IMR-90 (cell line): Measurements from ENCODE around the gene AKAP6. TPM values are rescaled to one million over a fixed set of nuclear protein-coding genes. Genes with fewer than 3 reads are reported as not detected.

Source experiments
- ATAC-seq: fragments of 200-7000 bp; cut with Tn5 transposase; 2 replicates; pipeline ENCODE4 v1.9.1; 2020; ENCODE audit warnings: low read depth, mild to moderate bottlenecking, moderate library complexity
- BruUV-seq: library from RNA; stranded (reverse); fragments of 400-500 nt; replicated peaks from 2 replicates; lab custom pipeline; 2021; lab: Mats Ljungman, UMichigan
- CTCF ChIA-PET: fragments of 300-600 bp; formaldehyde crosslinking; extraction: SDS; loops from one replicate; lab custom pipeline; 2021; ENCODE audit warnings: antibody characterized with exemption; lab: Yijun Ruan, JAX
- POLR2A ChIA-PET: fragments of 300-600 bp; sonication (Branson Sonifier 250); formaldehyde crosslinking; loops from one replicate; lab custom pipeline; 2022; ENCODE audit warnings: antibody characterized with exemption; ENCODE audit not compliant: unreplicated experiment; lab: Charles Lee
- DNase-seq: peaks from one replicate; pipeline ENCODE4 v3.0.0; 2013
- H2AFZ ChIP-seq: replicated peaks from 2 replicates; pipeline ENCODE3; 2013; ENCODE audit warnings: low read length, mild to moderate bottlenecking; ENCODE audit not compliant: poor library complexity
- H2AK5ac ChIP-seq: 2 replicates; pipeline ENCODE4 v1.6.1; 2013; ENCODE audit warnings: low read depth, low read length, inconsistent platforms
- H2AK9ac ChIP-seq: replicated peaks from 2 replicates; pipeline ENCODE3; 2013; ENCODE audit warnings: mild to moderate bottlenecking, low read depth, low read length, moderate library complexity; ENCODE audit not compliant: poor library complexity
- H2BK120ac ChIP-seq: 2 replicates; pipeline ENCODE4 v1.6.1; 2013; ENCODE audit warnings: low read depth, low read length, inconsistent platforms
- H2BK15ac ChIP-seq: 3 replicates; pipeline ENCODE4 v1.6.1; 2013; ENCODE audit warnings: low read depth, low read length, inconsistent platforms
- H2BK20ac ChIP-seq: 2 replicates; pipeline ENCODE4 v1.6.1; 2013; ENCODE audit warnings: low read depth, mild to moderate bottlenecking, inconsistent platforms, low read length, moderate library complexity
- H2BK5ac ChIP-seq: 2 replicates; pipeline ENCODE4 v1.6.1; 2013; ENCODE audit warnings: mild to moderate bottlenecking, low read depth, low read length, inconsistent platforms; ENCODE audit not compliant: poor library complexity, severe bottlenecking
- H3K14ac ChIP-seq: replicated peaks from 2 replicates; pipeline ENCODE4 v1.6.1; 2013; ENCODE audit warnings: low read depth, low read length, inconsistent platforms
- H3K18ac ChIP-seq: 2 replicates; pipeline ENCODE4 v1.6.1; 2013; ENCODE audit warnings: low read depth, low read length, control low read depth
- H3K23ac ChIP-seq: 2 replicates; pipeline ENCODE4 v1.6.1; 2013; ENCODE audit warnings: low read depth, low read length, inconsistent platforms
- H3K27ac ChIP-seq: 2 replicates; pipeline ENCODE4 v1.5.1; 2013; ENCODE audit warnings: mild to moderate bottlenecking, control low read depth, low read length; ENCODE audit not compliant: insufficient read depth
- H3K27me3 ChIP-seq: 2 replicates; pipeline ENCODE4 v1.6.1; 2013; ENCODE audit warnings: low read length; ENCODE audit not compliant: control insufficient read depth, insufficient read depth
- H3K36me3 ChIP-seq: 2 replicates; pipeline ENCODE4 v1.6.1; 2013; ENCODE audit warnings: low read length, mixed read lengths; ENCODE audit not compliant: control insufficient read depth, insufficient read depth
- H3K4ac ChIP-seq: 2 replicates; pipeline ENCODE4 v1.6.1; 2013; ENCODE audit warnings: low read depth, low read length, inconsistent platforms
- H3K4me1 ChIP-seq: 2 replicates; pipeline ENCODE4 v1.6.1; 2013; ENCODE audit warnings: low read length, mixed read lengths; ENCODE audit not compliant: control insufficient read depth, insufficient read depth
- H3K4me2 ChIP-seq: 2 replicates; pipeline ENCODE4 v1.6.1; 2013; ENCODE audit warnings: low read depth, mild to moderate bottlenecking, control low read depth, low read length, moderate library complexity
- H3K4me3 ChIP-seq: 2 replicates; pipeline ENCODE4 v1.5.1; 2013; ENCODE audit warnings: low read depth, mild to moderate bottlenecking, control low read depth, low read length, moderate library complexity; ENCODE audit not compliant: insufficient read depth
- H3K56ac ChIP-seq: 2 replicates; pipeline ENCODE4 v1.6.1; 2013; ENCODE audit warnings: low read length, inconsistent platforms; ENCODE audit not compliant: insufficient read depth; ENCODE audit errors: extremely low read depth
- H3K79me1 ChIP-seq, 2 experiments: 2 replicates each; pipeline ENCODE4 v1.6.1; 2013; ENCODE audit warnings: low read length in 2 of 2, inconsistent platforms in 1 of 2, low read depth in 1 of 2
- H3K9ac ChIP-seq: 2 replicates; pipeline ENCODE4 v1.6.1; 2013; ENCODE audit warnings: low read depth, low read length, control low read depth
- H3K9me1 ChIP-seq: 2 replicates; pipeline ENCODE4 v1.6.1; 2013; ENCODE audit warnings: low read length, inconsistent platforms; ENCODE audit not compliant: insufficient read depth
- H3K9me3 ChIP-seq: 2 replicates; pipeline ENCODE4 v1.6.1; 2013; ENCODE audit warnings: low read length; ENCODE audit not compliant: control insufficient read depth, insufficient read depth
- H4K20me1 ChIP-seq: 2 replicates; pipeline ENCODE4 v1.6.1; 2013; ENCODE audit warnings: low read length, inconsistent platforms; ENCODE audit not compliant: insufficient read depth
- H4K5ac ChIP-seq: 2 replicates; pipeline ENCODE4 v1.6.1; 2013; ENCODE audit warnings: mild to moderate bottlenecking, low read depth, low read length, control low read depth
- H4K8ac ChIP-seq, 2 experiments: 2 replicates each; pipeline ENCODE4 v1.6.1; 2013; ENCODE audit warnings: low read depth in 2 of 2, low read length in 2 of 2, control low read depth in 1 of 2, inconsistent platforms in 1 of 2
- H4K91ac ChIP-seq: 2 replicates; pipeline ENCODE4 v1.6.1; 2013; ENCODE audit warnings: low read depth, low read length, inconsistent platforms; ENCODE audit not compliant: insufficient read depth
- CEBPB ChIP-seq: IDR thresholded peaks from 2 replicates; pipeline ENCODE4 v1.6.1; 2012; ENCODE audit warnings: low read depth, low read length, improper control_type of control experiment
- CHD1 ChIP-seq: IDR thresholded peaks from 2 replicates; pipeline ENCODE4 v1.6.1; 2012; ENCODE audit warnings: low read depth, low read length, improper control_type of control experiment
- MAFK ChIP-seq: IDR thresholded peaks from 2 replicates; pipeline ENCODE4 v1.6.1; 2012; ENCODE audit warnings: low read depth, low read length, improper control_type of control experiment
- MAZ ChIP-seq: IDR thresholded peaks from 2 replicates; pipeline ENCODE4 v1.6.1; 2012; ENCODE audit warnings: low read depth, mild to moderate bottlenecking, low read length, improper control_type of control experiment, moderate library complexity, borderline replicate concordance
- POLR2A ChIP-seq: IDR thresholded peaks from 2 replicates; pipeline ENCODE4 v1.6.1; 2012; ENCODE audit warnings: mild to moderate bottlenecking, low read depth, low read length
- SMC3 ChIP-seq: fragments of 150-350 bp; IDR thresholded peaks from 2 replicates; pipeline ENCODE4 v1.6.1; 2016; ENCODE audit warnings: low read depth, mild to moderate bottlenecking, antibody characterized with exemption, low read length, moderate library complexity
- WGBS, 2 experiments: methylation state at CpG; one replicate each; pipeline versions ENCODE4 v1.1.5 to v1.1.7; 2013; ENCODE audit warnings: missing lambda C conversion rate in 2 of 2; ENCODE audit not compliant: insufficient read length in 1 of 2; ENCODE audit errors: extremely low coverage in 2 of 2; 5-methylcytosine and 5-hydroxymethylcytosine counted together
- dilution Hi-C: fragments of 300-500 bp; cut with HindIII; formaldehyde crosslinking; loops from one replicate; pipeline ENCODE4 v1.14.3; 2018; ENCODE audit warnings: low sequenced_read_pairs; ENCODE audit not compliant: unreplicated experiment
- in situ Hi-C: fragments of 300-500 bp; cut with MboI; formaldehyde crosslinking; loops from 3 replicates; pipeline ENCODE4 v1.14.3; 2019; ENCODE audit warnings: low sequenced_read_pairs, inconsistent platforms, mixed read lengths
- intact Hi-C: fragments of 100-400 bp; cut with micrococcal nuclease; formaldehyde crosslinking; loops from 2 replicates; pipeline ENCODE4 v1.10.0; 2022
- polyA plus RNA-seq, 3 experiments: library from polyadenylated mRNA; depleted of rRNA; stranded (reverse); fragments of >200 nt; gene quantifications; 2 replicates each; pipeline ENCODE4 v1.2.3, GENCODE V29; 2012; ENCODE audit warnings: low replicate concordance in 1 of 3
- total RNA-seq: library from RNA; depleted of rRNA; stranded (reverse); fragments of >200 nt; gene quantifications from 2 replicates; pipeline ENCODE4 v1.2.3, GENCODE V29; 2012
- TF ChIP-seq, protein P1 (sequence below): fragments of 150-350 bp; IDR thresholded peaks from 2 replicates; pipeline ENCODE4 v1.6.1; 2017; ENCODE audit warnings: mild to moderate bottlenecking, antibody characterized with exemption, low read length, low read depth
- TF ChIP-seq, protein P2 (sequence below): fragments of 150-350 bp; IDR thresholded peaks from 2 replicates; pipeline ENCODE4 v1.6.1; 2016; ENCODE audit warnings: low read depth, mild to moderate bottlenecking, low read length, moderate library complexity, borderline replicate concordance

AKAP6 gene
- total and polyA plus RNA-seq, 2 of the 4 experiments (the other 2 are of a cell fraction): 0.22 to 1.6 TPM

DNA sequence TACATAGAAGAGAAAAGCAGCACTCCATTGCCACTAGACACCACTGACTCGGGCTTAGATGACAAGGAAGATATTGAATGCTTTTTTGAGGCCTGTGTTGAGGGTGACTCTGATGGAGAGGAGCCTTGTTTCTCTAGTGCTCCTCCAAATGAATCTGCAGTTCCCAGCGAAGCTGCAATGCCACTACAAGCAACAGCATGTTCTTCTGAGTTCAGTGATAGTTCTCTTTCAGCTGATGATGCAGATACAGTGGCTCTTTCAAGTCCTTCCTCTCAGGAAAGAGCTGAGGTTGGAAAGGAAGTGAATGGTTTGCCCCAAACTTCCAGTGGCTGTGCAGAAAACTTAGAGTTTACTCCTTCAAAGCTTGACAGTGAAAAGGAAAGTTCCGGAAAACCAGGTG is 495.1 kb downstream of the AKAP6 start:
- H3K27ac ChIP-seq: no peak overlapping the region
- no TSS peak for BruUV-seq
- H3K9me3 ChIP-seq: no peaks in the 10 kb centered on the region
- H3K14ac ChIP-seq: no peak overlapping the region
- H3K4ac ChIP-seq: no peak overlapping the region
- H3K23ac ChIP-seq: no peak overlapping the region
- WGBS, 2 experiments: no CpG with 5 or more reads among the region's 3 CpGs
- no peak overlapping the region for H2AK9ac ChIP-seq
- no peak for DNase-seq
- no peak overlapping the region for H3K56ac ChIP-seq
- ChIA-PET CTCF (no interaction called here), POLR2A (no interaction called here)
- no peaks in the 10 kb centered on the region; the same call in 1 of the 2 replicates for H3K27me3 ChIP-seq
- no peaks in the 10 kb centered on the region for H3K36me3 ChIP-seq
- intact Hi-C loops: no loop called here
- H3K9ac ChIP-seq: no peak overlapping the region
- no peak overlapping the region for H3K18ac ChIP-seq
- H4K91ac ChIP-seq: no peak overlapping the region
- H2BK5ac ChIP-seq: no peak overlapping the region
- TF ChIP-seq MAFK (no peak), CEBPB (no peak), MAZ (no peak), SMC3 (no peak), POLR2A (no peak), CHD1 (no peak)
- TF ChIP-seq, protein P1, sequence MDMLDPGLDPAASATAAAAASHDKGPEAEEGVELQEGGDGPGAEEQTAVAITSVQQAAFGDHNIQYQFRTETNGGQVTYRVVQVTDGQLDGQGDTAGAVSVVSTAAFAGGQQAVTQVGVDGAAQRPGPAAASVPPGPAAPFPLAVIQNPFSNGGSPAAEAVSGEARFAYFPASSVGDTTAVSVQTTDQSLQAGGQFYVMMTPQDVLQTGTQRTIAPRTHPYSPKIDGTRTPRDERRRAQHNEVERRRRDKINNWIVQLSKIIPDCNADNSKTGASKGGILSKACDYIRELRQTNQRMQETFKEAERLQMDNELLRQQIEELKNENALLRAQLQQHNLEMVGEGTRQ: no peak
- TF ChIP-seq, protein P2, sequence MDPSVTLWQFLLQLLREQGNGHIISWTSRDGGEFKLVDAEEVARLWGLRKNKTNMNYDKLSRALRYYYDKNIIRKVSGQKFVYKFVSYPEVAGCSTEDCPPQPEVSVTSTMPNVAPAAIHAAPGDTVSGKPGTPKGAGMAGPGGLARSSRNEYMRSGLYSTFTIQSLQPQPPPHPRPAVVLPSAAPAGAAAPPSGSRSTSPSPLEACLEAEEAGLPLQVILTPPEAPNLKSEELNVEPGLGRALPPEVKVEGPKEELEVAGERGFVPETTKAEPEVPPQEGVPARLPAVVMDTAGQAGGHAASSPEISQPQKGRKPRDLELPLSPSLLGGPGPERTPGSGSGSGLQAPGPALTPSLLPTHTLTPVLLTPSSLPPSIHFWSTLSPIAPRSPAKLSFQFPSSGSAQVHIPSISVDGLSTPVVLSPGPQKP: no peak
- ATAC-seq: no peak
- no peak overlapping the region for H3K4me2 ChIP-seq
- no peaks in the 10 kb centered on the region for H3K79me1 ChIP-seq
- no peak overlapping the region for H4K8ac ChIP-seq
- peaks cover 6% of the 10 kb centered on the region for H3K4me1 ChIP-seq
- no peak overlapping the region for H2BK15ac ChIP-seq
- no peak overlapping the region for H2BK120ac ChIP-seq
- dilution Hi-C loops: no loop called here
- no peak overlapping the region for H4K5ac ChIP-seq
- no peaks in the 10 kb centered on the region for H3K9me1 ChIP-seq
- in situ Hi-C loops: no loop called here
- no peak overlapping the region for H2BK20ac ChIP-seq
- H2AK5ac ChIP-seq: no peak overlapping the region
- no peaks in the 10 kb centered on the region for H4K20me1 ChIP-seq
- H3K4me3 ChIP-seq: no peak overlapping the region
- H2AFZ ChIP-seq: no peak overlapping the region
